Lung (tissue), 12 donors: ENCODE measurements around the gene BRAT1. TPM values are rescaled to one million over a fixed set of nuclear protein-coding genes. Genes with fewer than 3 reads are reported as not detected.
A peak's percentile ranks its signal among the peaks of the same experiment; 100 is the strongest.

Experiments
- ATAC-seq: fragments of 200-7000 bp; cut with Tn5 transposase; one replicate; pipeline ENCODE4 v1.9.1; 2020; ENCODE audit warnings: moderate number of reproducible peaks; ENCODE audit not compliant: insufficient read depth, low FRiP score
- DNase-seq, 3 donors: peaks; one replicate each; pipeline ENCODE4 v3.0.0-alpha.2; 2013 to 2017
- H3K27ac ChIP-seq, 2 donors: one replicate each; pipeline ENCODE4 v1.5.1; 2013; ENCODE audit warnings: mild to moderate bottlenecking in 2 of 2, moderate library complexity in 2 of 2, control low read depth in 1 of 2, inconsistent platforms in 1 of 2, low read depth in 1 of 2, low read length in 1 of 2
- H3K27me3 ChIP-seq, 3 donors: one replicate each; pipeline ENCODE4 v1.5.1; 2013; ENCODE audit warnings: low read length in 2 of 3; ENCODE audit not compliant: control insufficient read depth in 3 of 3, insufficient read depth in 3 of 3
- H3K36me3 ChIP-seq, 4 donors: one replicate each; pipeline ENCODE4 v1.5.1; 2013; ENCODE audit warnings: low read length in 4 of 4, mild to moderate bottlenecking in 1 of 4, moderate library complexity in 1 of 4; ENCODE audit not compliant: control insufficient read depth in 4 of 4, insufficient read depth in 4 of 4
- H3K4me1 ChIP-seq, 5 donors: one replicate each; pipeline ENCODE4 v1.5.1; 2013; ENCODE audit warnings: low read length in 5 of 5, mild to moderate bottlenecking in 2 of 5, moderate library complexity in 1 of 5; ENCODE audit not compliant: control insufficient read depth in 5 of 5, insufficient read depth in 5 of 5
- H3K4me3 ChIP-seq: one replicate; pipeline ENCODE4 v1.5.1; 2013; ENCODE audit warnings: mild to moderate bottlenecking, control low read depth, moderate library complexity
- H3K9ac ChIP-seq, 2 donors: one replicate each; pipeline ENCODE4 v1.5.1; 2013; ENCODE audit warnings: low read length in 2 of 2, control low read depth in 1 of 2; ENCODE audit not compliant: insufficient read depth in 1 of 2
- H3K9me3 ChIP-seq, 4 donors: one replicate each; pipeline ENCODE4 v1.5.1; 2013; ENCODE audit warnings: low read length in 3 of 4, mild to moderate bottlenecking in 1 of 4, moderate library complexity in 1 of 4; ENCODE audit not compliant: control insufficient read depth in 4 of 4, insufficient read depth in 3 of 4
- CTCF ChIP-seq: IDR thresholded peaks from 2 replicates; pipeline ENCODE4 v1.5.1; 2012; ENCODE audit warnings: mild to moderate bottlenecking; ENCODE audit errors: control extremely low read depth, extremely low read depth
- WGBS, 2 donors: extraction: QIAGEN DNeasy Blood & Tissue Kit; methylation state at CpG; one replicate each; pipeline ENCODE4 v1.1.7; 2013; 5-methylcytosine and 5-hydroxymethylcytosine counted together
- polyA plus RNA-seq, 2 donors: library from polyadenylated mRNA; stranded (reverse); fragments of 200-250 nt; gene quantifications; one replicate each; pipeline ENCODE4 v1.2.1, GENCODE V29; 2013
- total RNA-seq, 2 donors: library from RNA; depleted of rRNA in 1 of 2; stranded (reverse); fragments of >200 nt in 1 of 2; gene quantifications; one replicate each; pipeline ENCODE4 v1.2.1, GENCODE V29; 2014 to 2021
- donor health status: control.
- donor health status: control.
- donor health status: Bipolar disorder and iron deficiency.
- donor health status: healthy.
- donor health status: DM: yes; HTN: yes; CAD: no.

Gene BRAT1
- total and polyA plus RNA-seq, 4 donors: 23.2 to 30.4 (median 29.1) TPM

GRCh38 chr7:2496375-2496774 lies 58.9 kb downstream of the BRAT1 start:
- no peaks in the 10 kb centered on the region for H3K27me3 ChIP-seq
- H3K36me3 ChIP-seq: no peaks in the 10 kb centered on the region
- no peak overlapping the region for H3K9ac ChIP-seq
- no peak for DNase-seq
- H3K27ac ChIP-seq: no peak overlapping the region
- H3K9me3 ChIP-seq: peaks cover 0 to 2% (median 0%) of the 10 kb centered on the region in 4 donors
- H3K4me3 ChIP-seq: no peak overlapping the region
- H3K4me1 ChIP-seq: peaks cover 0 to 26% (median 15%) of the 10 kb centered on the region in 5 donors
- no peak for TF ChIP-seq CTCF
- 89 to 95% methylated on average over 9 of the region's 9 CpGs for WGBS, 2 donors
- ATAC-seq: no peak

GRCh38 chr7:2495418-2496299 lies 59.7 kb downstream of the BRAT1 start:
- ATAC-seq (no peak), DNase-seq (peak; percentile 56 to 70 (median 59))
- no peak overlapping the region for H3K27ac ChIP-seq
- H3K4me3 ChIP-seq: no peak overlapping the region
- H3K9me3 ChIP-seq: peaks cover 0 to 2% (median 0%) of the 10 kb centered on the region in 4 donors
- no peaks in the 10 kb centered on the region for H3K36me3 ChIP-seq
- no peak for TF ChIP-seq CTCF
- no peak overlapping the region for H3K9ac ChIP-seq
- 75 to 87% methylated on average over 25 of the region's 25 CpGs for WGBS, 2 donors
- no peaks in the 10 kb centered on the region for H3K27me3 ChIP-seq
- H3K4me1 ChIP-seq: peaks cover 0 to 26% (median 15%) of the 10 kb centered on the region in 5 donors

- no peak overlapping the region for H3K9ac ChIP-seq
- no peak overlapping the region for H3K4me3 ChIP-seq
- TF ChIP-seq CTCF: no peak
- 55% methylated on average over 30 to 32 of the region's 32 CpGs for WGBS, 2 donors
- H3K36me3 ChIP-seq: no peaks in the 10 kb centered on the region
- no peaks in the 10 kb centered on the region for H3K27me3 ChIP-seq
- DNase-seq: no peak
- H3K9me3 ChIP-seq: peaks cover 0 to 2% (median 0%) of the 10 kb centered on the region in 4 donors
- ATAC-seq: no peak
- H3K4me1 ChIP-seq: peaks cover 0 to 33% (median 21%) of the 10 kb centered on the region in 5 donors
- H3K27ac ChIP-seq: peak overlapping the region in 1 of 2 donors; percentile 4
Measured at GRCh38 chr7:2494191-2495130, 60.9 kb downstream of the BRAT1 start.
